Measurements from ENCODE around the gene HNRNPC.

GRCh38 chr14:21238823-21239518 lies 30.3 kb downstream of the HNRNPC start:
- no peak for TF ChIP-seq CTCF (IDR thresholded peaks at IDR 0.05)
- no peak for TF ChIP-seq POLR2A (IDR thresholded peaks at IDR 0.05)
- TF ChIP-seq EP300 (IDR thresholded peaks at IDR 0.05; ENCODE audit: low read depth) = no peak
- TF ChIP-seq POLR2AphosphoS5 (IDR thresholded peaks at IDR 0.05) = no peak

All from transverse colon (tissue), 4 donors.